Thyroid gland (tissue), 4 donors: ENCODE measurements around the gene DNM3. TPM values are rescaled to one million over a fixed set of nuclear protein-coding genes. Genes with fewer than 3 reads are reported as not detected.
A peak's percentile ranks its signal among the peaks of the same experiment; 100 is the strongest.

Source experiments
- DNase-seq, 2 donors: peaks; one replicate each; pipeline ENCODE4 v3.0.0-alpha.2; 2019
- H3K27ac ChIP-seq, 3 donors: fragments of 200-600 bp; sonication (generic); 1 replicate in 2 of 3; 2 replicates in 1 of 3; pipeline ENCODE4 v1.5.1; 2016 to 2019; ENCODE audit warnings: mild to moderate bottlenecking in 1 of 3, moderate library complexity in 1 of 3
- H3K27me3 ChIP-seq: fragments of 200-600 bp; sonication (generic); one replicate; pipeline ENCODE4 v1.5.1; 2019
- H3K36me3 ChIP-seq, 2 donors: fragments of 200-600 bp; sonication (generic); one replicate each; pipeline ENCODE4 v1.5.1; 2016 to 2019
- H3K4me1 ChIP-seq, 2 donors: fragments of 200-600 bp; sonication (generic); one replicate each; pipeline ENCODE4 v1.5.1; 2017 to 2019
- H3K4me3 ChIP-seq, 3 donors: fragments of 200-600 bp; sonication (generic); replicated peaks in 1 of 3; 1 replicate in 2 of 3; 2 replicates in 1 of 3; pipeline ENCODE4 v1.5.1; 2016; ENCODE audit warnings: mild to moderate bottlenecking in 1 of 3
- H3K9me3 ChIP-seq: fragments of 200-600 bp; sonication (generic); one replicate; pipeline ENCODE4 v1.5.1; 2017
- CTCF ChIP-seq, 6 experiments: fragments of 200-600 bp in 3 of 6; fragments of 450-650 bp in 3 of 6; sonication (generic) in 3 of 6; IDR thresholded peaks; one replicate each; pipeline ENCODE4 v1.5.1; 2016 to 2019; ENCODE audit warnings: antibody characterized with exemption in 6 of 6, mild to moderate bottlenecking in 2 of 6, inconsistent platforms in 1 of 6, moderate library complexity in 1 of 6
- POLR2A ChIP-seq, 2 donors: fragments of 450-650 bp; IDR thresholded peaks; one replicate each; pipeline ENCODE4 v1.6.1; 2017; ENCODE audit warnings: antibody characterized with exemption in 2 of 2, mild to moderate bottlenecking in 2 of 2, moderate library complexity in 1 of 2
- WGBS, 2 donors: methylation state at CpG; one replicate each; pipeline ENCODE4 v1.1.5; 2017; 5-methylcytosine and 5-hydroxymethylcytosine counted together
- intact Hi-C: fragments of 100-400 bp; cut with DNase I; formaldehyde crosslinking; loops from one replicate; pipeline ENCODE4 v1.15.1; 2023
- total RNA-seq, 4 donors: library from RNA; depleted of rRNA; stranded (reverse); fragments of >200 nt; gene quantifications; one replicate each; pipeline ENCODE4 v1.2.3, GENCODE V29; 2016

Gene DNM3
- total RNA-seq, 4 donors from 2014 or later, result 9.0 to 13.6 (median 10.8) TPM

GRCh38 chr1:172143384-172144055 lies 302.2 kb downstream of the DNM3 start:
- Histone ChIP-seq H3K27ac (peak overlapping the region; percentile 29 to 80 (median 46)), H3K9me3 (no peaks in the 10 kb centered on the region), H3K36me3 (no peaks in the 10 kb centered on the region), H3K27me3 (no peaks in the 10 kb centered on the region), H3K4me3 (peak overlapping the region in 2 of 3 donors; percentile 9 to 25), H3K4me1 (peaks cover 9% of the 10 kb centered on the region in 2 donors)
- no peak for DNase-seq
- WGBS, 2 donors, result 32 to 34% methylated on average over 3 of the region's 3 CpGs
- TF ChIP-seq CTCF (IDR thresholded peaks at IDR 0.05) (no peak), POLR2A (IDR thresholded peaks at IDR 0.05) (no peak)
- intact Hi-C loops, result no loop called here

GRCh38 chr1:172144445-172145061 lies 303.3 kb downstream of the DNM3 start:
- no peaks in the 10 kb centered on the region for H3K36me3 ChIP-seq
- peak overlapping the region in 2 of 3 donors; percentile 6 to 25 for H3K4me3 ChIP-seq
- TF ChIP-seq POLR2A (IDR thresholded peaks at IDR 0.05) (peak in 1 of 2 donors; percentile 67), CTCF (IDR thresholded peaks at IDR 0.05) (no peak)
- no peaks in the 10 kb centered on the region for H3K9me3 ChIP-seq
- peak overlapping the region; percentile 29 to 80 (median 48) for H3K27ac ChIP-seq
- DNase-seq, result peak; percentile 21 to 31
- H3K27me3 ChIP-seq, result no peaks in the 10 kb centered on the region
- peaks cover 9% of the 10 kb centered on the region in 2 donors for H3K4me1 ChIP-seq
- whole genome bisulfite sequencing, 2 donors, result 73 to 80% methylated on average over 13 of the region's 13 CpGs
- intact Hi-C loops, result no loop called here

- WGBS, 2 donors, result 52 to 74% methylated on average over 2 of the region's 2 CpGs
Observed at GRCh38 chr1:172145231-172145651, 303.9 kb downstream of the DNM3 start.

GRCh38 chr1:172145656-172146055 lies 304.4 kb downstream of the DNM3 start:
- WGBS, 2 donors, result 69 to 75% methylated on average over 6 of the region's 6 CpGs
- DNase-seq, result no peak
- Histone ChIP-seq H3K9me3 (no peaks in the 10 kb centered on the region), H3K36me3 (no peaks in the 10 kb centered on the region), H3K27me3 (no peaks in the 10 kb centered on the region), H3K4me3 (no peak overlapping the region), H3K4me1 (peaks cover 3 to 9% of the 10 kb centered on the region in 2 donors), H3K27ac (peak overlapping the region; percentile 29 to 80 (median 48))
- no peak for TF ChIP-seq POLR2A (IDR thresholded peaks at IDR 0.05)
- TF ChIP-seq CTCF (IDR thresholded peaks at IDR 0.05), result no peak
- intact Hi-C loops, result no loop called here

More at GRCh38 chr1:172145231-172145651, 303.9 kb downstream of the DNM3 start:
- Histone ChIP-seq H3K36me3 (no peaks in the 10 kb centered on the region), H3K4me3 (no peak overlapping the region), H3K4me1 (peaks cover 3 to 9% of the 10 kb centered on the region in 2 donors), H3K9me3 (no peaks in the 10 kb centered on the region), H3K27me3 (no peaks in the 10 kb centered on the region), H3K27ac (peak overlapping the region; percentile 29 to 80 (median 48))
- DNase-seq, result no peak
- TF ChIP-seq CTCF (IDR thresholded peaks at IDR 0.05) (no peak), POLR2A (IDR thresholded peaks at IDR 0.05) (no peak)
- intact Hi-C loops, result no loop called here
